ENCODE results near the gene ZBTB12. TPM values are rescaled to one million over a fixed set of nuclear protein-coding genes. Genes with fewer than 3 reads are reported as not detected.

Gene ZBTB12
- total and polyA plus RNA-seq, 9 of the 15 experiments (the other 6 are each of a cell fraction or from before 2014, with no cell fraction given) = 0.03 to 12.4 (median 5.8) TPM; not detected in 1

- in situ Hi-C loops (cut with MboI) = no loop called here
- Histone ChIP-seq H3K27ac (ENCODE audit: extremely low read depth, low read depth, low read length) (no peak overlapping the region), H3K9me1 (ENCODE audit: control insufficient read depth, insufficient read depth, low read length) (no peaks in the 10 kb centered on the region), H2AFZ (ENCODE audit: low read depth, low read length) (no peak overlapping the region), H3K36me3 (ENCODE audit: control insufficient read depth, insufficient read depth, low read length) (peaks cover 65% of the 10 kb centered on the region; the same call in 2 of the 3 replicates), H3K27me3 (ENCODE audit: control insufficient read depth in 2 of 2, insufficient read depth in 2 of 2, low read length in 2 of 2) (no peaks in the 10 kb centered on the region), H3K4me1 (replicated peaks in 1 of 2; ENCODE audit: control insufficient read depth in 2 of 2, insufficient read depth in 2 of 2, low read length in 2 of 2) (peaks cover 0 to 35% of the 10 kb centered on the region in 2 experiments; a peak in 2 of 5 replicates), H3K9ac (ENCODE audit: insufficient read depth in 1 of 2, low read depth in 2 of 2, low read length in 2 of 2) (peak overlapping the region in 1 of 2 experiments; percentile 52; a peak in 1 of 4 replicates), H3K79me2 (ENCODE audit: control insufficient read depth, insufficient read depth, low read length) (no peaks in the 10 kb centered on the region), H3K4me3 (no peak overlapping the region), H3K9me3 (replicated peaks; ENCODE audit: control insufficient read depth, insufficient read depth, low read depth, low read length) (no peaks in the 10 kb centered on the region), H3K4me2 (ENCODE audit: insufficient read depth, low read length) (no peak overlapping the region), H4K20me1 (replicated peaks; ENCODE audit: control insufficient read depth, insufficient read depth, low read length) (no peaks in the 10 kb centered on the region)
- CTCF ChIA-PET (ENCODE audit: low intra/inter-chr PET ratio) = no interaction called here
- 83% methylated on average over 9 of the region's 9 CpGs for WGBS (ENCODE audit: insufficient coverage, low coverage, missing lambda C conversion rate)
- no peak for DNase-seq (ENCODE audit: extremely low read depth in 1 of 4, low spot score in 3 of 4)
- no TSS peak for BruUV-seq (replicated peaks)
- no peak for ATAC-seq
- TF ChIP-seq BCOR (IDR thresholded peaks at IDR 0.05) (0 out of 2 replicates have a peak, but pooled peaks have one; percentile 15), ZNF780A (CRISPR knock-in tag; IDR thresholded peaks at IDR 0.05) (no peak), RNF219 (CRISPR knock-in tag; IDR thresholded peaks at IDR 0.05) (no peak), HEY1 (CRISPR knock-in tag; IDR thresholded peaks at IDR 0.05; ENCODE audit: borderline replicate concordance) (no peak), RUNX1 (IDR thresholded peaks at IDR 0.05; ENCODE audit: low read depth) (no peak)
- POLR2A ChIA-PET = interaction anchor here (1.5 to 1.7 kb wide), 4 partner anchors 13 to 46 kb away, joined by 4 to 5 read pairs (median 5); partner anchors contain the start of genes EHMT2 and ZBTB12
- intact Hi-C loops (cut with micrococcal nuclease) = no loop called here
- peak; percentile 44 for FAIRE-seq
Measured at GRCh38 chr6:31881136-31881859, 20.6 kb downstream of the ZBTB12 start.
